ENCODE measurements around the gene TMEM255A.
"Not testable (repeated sequence)": the region's sequence is repeated elsewhere in the genome, so short reads cannot be mapped to it uniquely, and the experiment has no call there.

Gene TMEM255A

GRCh38 chrX:120310861-120311726, at the start of gene TMEM255A:
TSS of gene TMEM255A (minus strand) at chrX:120311461. CDS start at chrX:120311309, 152 bp downstream.
- peak; percentile 70 for DNase-seq

GRCh38 chrX:120358737-120359456, 47.6 kb upstream of the TMEM255A start:
- in situ Hi-C loops (cut with MboI; ENCODE audit: low pct_unique_long_range_greater_than_20kb, low sequenced_read_pairs), result no loop called here
- no peak for DNase-seq

More at GRCh38 chrX:120310861-120311726, at the start of gene TMEM255A:
- in situ Hi-C loops (cut with MboI; ENCODE audit: low pct_unique_long_range_greater_than_20kb, low sequenced_read_pairs), result no loop called here

GRCh38 chrX:120357186-120357585, 45.9 kb upstream of the TMEM255A start:
- in situ Hi-C loops (cut with MboI; ENCODE audit: low pct_unique_long_range_greater_than_20kb, low sequenced_read_pairs), result no loop called here
- no peak for DNase-seq

- no peak for DNase-seq
- in situ Hi-C loops (cut with MboI; ENCODE audit: low pct_unique_long_range_greater_than_20kb, low sequenced_read_pairs), result no loop called here
Observed at GRCh38 chrX:120356084-120356483, 44.8 kb upstream of the TMEM255A start.

GRCh38 chrX:120350450-120351138, 39.3 kb upstream of the TMEM255A start:
- no peak for DNase-seq
- in situ Hi-C loops (cut with MboI; ENCODE audit: low pct_unique_long_range_greater_than_20kb, low sequenced_read_pairs), result no loop called here

GRCh38 chrX:120344566-120344965, 33.3 kb upstream of the TMEM255A start:
- DNase-seq; in situ Hi-C loops (cut with MboI; ENCODE audit: low pct_unique_long_range_greater_than_20kb, low sequenced_read_pairs): not testable (repeated sequence)

GRCh38 chrX:120336899-120337298, 25.6 kb upstream of the TMEM255A start:
- in situ Hi-C loops (cut with MboI; ENCODE audit: low pct_unique_long_range_greater_than_20kb, low sequenced_read_pairs), result no loop called here
- no peak for DNase-seq

GRCh38 chrX:120335289-120335688, 24.0 kb upstream of the TMEM255A start:
- in situ Hi-C loops (cut with MboI; ENCODE audit: low pct_unique_long_range_greater_than_20kb, low sequenced_read_pairs), result no loop called here
- DNase-seq, result no peak

GRCh38 chrX:120334603-120335002, 23.3 kb upstream of the TMEM255A start:
- in situ Hi-C loops (cut with MboI; ENCODE audit: low pct_unique_long_range_greater_than_20kb, low sequenced_read_pairs), result no loop called here
- DNase-seq, result peak; percentile 97

- DNase-seq, result no peak
- in situ Hi-C loops (cut with MboI; ENCODE audit: low pct_unique_long_range_greater_than_20kb, low sequenced_read_pairs), result no loop called here
Observed at GRCh38 chrX:120334151-120334550, 22.9 kb upstream of the TMEM255A start.

GRCh38 chrX:120332394-120332793, 21.1 kb upstream of the TMEM255A start:
- in situ Hi-C loops (cut with MboI; ENCODE audit: low pct_unique_long_range_greater_than_20kb, low sequenced_read_pairs), result no loop called here
- DNase-seq, result no peak

- in situ Hi-C loops (cut with MboI; ENCODE audit: low pct_unique_long_range_greater_than_20kb, low sequenced_read_pairs), result no loop called here
- DNase-seq, result no peak
Observed at GRCh38 chrX:120331116-120331515, 19.9 kb upstream of the TMEM255A start.

GRCh38 chrX:120321520-120322281, 10.4 kb upstream of the TMEM255A start:
- in situ Hi-C loops (cut with MboI; ENCODE audit: low pct_unique_long_range_greater_than_20kb, low sequenced_read_pairs), result no loop called here

GRCh38 chrX:120318411-120318810, 7.2 kb upstream of the TMEM255A start:
- no peak for DNase-seq

More at GRCh38 chrX:120321520-120322281, 10.4 kb upstream of the TMEM255A start:
- no peak for DNase-seq

GRCh38 chrX:120316587-120317283, 5.5 kb upstream of the TMEM255A start:
- no peak for DNase-seq
- in situ Hi-C loops (cut with MboI; ENCODE audit: low pct_unique_long_range_greater_than_20kb, low sequenced_read_pairs), result no loop called here

More at GRCh38 chrX:120318411-120318810, 7.2 kb upstream of the TMEM255A start:
- in situ Hi-C loops (cut with MboI; ENCODE audit: low pct_unique_long_range_greater_than_20kb, low sequenced_read_pairs), result no loop called here

GRCh38 chrX:120315776-120316175, 4.5 kb upstream of the TMEM255A start:
- no peak for DNase-seq
- in situ Hi-C loops (cut with MboI; ENCODE audit: low pct_unique_long_range_greater_than_20kb, low sequenced_read_pairs), result no loop called here

GRCh38 chrX:120311727-120312063, 434 bp upstream of the TMEM255A start:
- in situ Hi-C loops (cut with MboI; ENCODE audit: low pct_unique_long_range_greater_than_20kb, low sequenced_read_pairs), result no loop called here
- DNase-seq, result no peak

GRCh38 chrX:120309873-120310705, 1.2 kb downstream of the TMEM255A start:
- DNase-seq, result peak; percentile 43
- in situ Hi-C loops (cut with MboI; ENCODE audit: low pct_unique_long_range_greater_than_20kb, low sequenced_read_pairs), result no loop called here
